Mesenchymal stem cell (in vitro differentiated cells and primary cell): Measurements from ENCODE around the gene TEAD1.

Source experiments
- DNase-seq: peaks from one replicate; pipeline ENCODE4 v3.0.0-alpha.2; 2013
- H2AFZ ChIP-seq: one replicate; pipeline ENCODE4 v1.6.1; 2013; ENCODE audit warnings: low read depth, mild to moderate bottlenecking, control low read depth, inconsistent platforms, low read length, moderate library complexity
- H2AK5ac ChIP-seq: 2 replicates; pipeline ENCODE4 v1.6.1; 2013; ENCODE audit warnings: low read length, moderate library complexity, mild to moderate bottlenecking, inconsistent platforms; ENCODE audit not compliant: severe bottlenecking
- H2BK120ac ChIP-seq: one replicate; pipeline ENCODE4 v1.6.1; 2013; ENCODE audit warnings: low read depth, mild to moderate bottlenecking, inconsistent platforms, low read length, moderate library complexity
- H2BK12ac ChIP-seq, 2 experiments: one replicate each; pipeline ENCODE4 v1.6.1; 2013; ENCODE audit warnings: inconsistent platforms in 2 of 2, low read length in 2 of 2, mild to moderate bottlenecking in 2 of 2, moderate library complexity in 2 of 2, control low read depth in 1 of 2
- H2BK15ac ChIP-seq: one replicate; pipeline ENCODE4 v1.6.1; 2013; ENCODE audit warnings: mild to moderate bottlenecking, low read depth, inconsistent platforms; ENCODE audit not compliant: poor library complexity, severe bottlenecking
- H2BK5ac ChIP-seq: 2 replicates; pipeline ENCODE4 v1.6.1; 2013; ENCODE audit warnings: low read depth, mild to moderate bottlenecking, low read length, control low read depth, inconsistent platforms; ENCODE audit not compliant: poor library complexity, severe bottlenecking
- H3K14ac ChIP-seq, 2 experiments: one replicate each; pipeline ENCODE4 v1.6.1; 2013; ENCODE audit warnings: inconsistent platforms in 2 of 2, low read length in 2 of 2, control low read depth in 1 of 2, mild to moderate bottlenecking in 1 of 2, moderate library complexity in 1 of 2
- H3K18ac ChIP-seq, 2 experiments: one replicate each; pipeline ENCODE4 v1.6.1; 2013; ENCODE audit warnings: inconsistent platforms in 2 of 2, low read length in 2 of 2, control low read depth in 1 of 2, low read depth in 1 of 2, mild to moderate bottlenecking in 1 of 2
- H3K23ac ChIP-seq, 2 experiments: one replicate each; pipeline ENCODE4 v1.6.1; 2013; ENCODE audit warnings: inconsistent platforms in 2 of 2, low read length in 2 of 2, mild to moderate bottlenecking in 2 of 2, moderate library complexity in 2 of 2, control low read depth in 1 of 2
- H3K27ac ChIP-seq: 2 replicates; pipeline ENCODE4 v1.5.1; 2013; ENCODE audit warnings: mild to moderate bottlenecking, moderate library complexity, low read length, control low read depth, inconsistent platforms; ENCODE audit not compliant: poor library complexity, severe bottlenecking
- H3K27me3 ChIP-seq, 2 experiments: 2 replicates each; pipeline versions ENCODE4 v1.6.1 to v1.7.0; 2013; ENCODE audit warnings: low read length in 2 of 2, mild to moderate bottlenecking in 2 of 2, moderate library complexity in 2 of 2, control low read depth in 1 of 2, inconsistent platforms in 1 of 2; ENCODE audit not compliant: control insufficient read depth in 1 of 2, insufficient read depth in 1 of 2
- H3K36me3 ChIP-seq, 2 experiments: 2 replicates each; pipeline versions ENCODE4 v1.6.1 to v1.7.0; 2013; ENCODE audit warnings: low read length in 2 of 2, control low read depth in 1 of 2, inconsistent platforms in 1 of 2, low read depth in 1 of 2, mild to moderate bottlenecking in 1 of 2; ENCODE audit not compliant: insufficient read depth in 2 of 2, control insufficient read depth in 1 of 2
- H3K4ac ChIP-seq, 2 experiments: one replicate each; pipeline ENCODE4 v1.6.1; 2013; ENCODE audit warnings: inconsistent platforms in 2 of 2, low read length in 2 of 2, mild to moderate bottlenecking in 2 of 2, moderate library complexity in 2 of 2, control low read depth in 1 of 2, low read depth in 1 of 2
- H3K4me1 ChIP-seq: 2 replicates; pipeline ENCODE4 v1.6.1; 2013; ENCODE audit warnings: low read depth, low read length, control low read depth; ENCODE audit not compliant: control insufficient read depth, insufficient read depth
- H3K4me2 ChIP-seq: 2 replicates; pipeline ENCODE4 v1.6.1; 2013; ENCODE audit warnings: low read length, mild to moderate bottlenecking, inconsistent platforms; ENCODE audit not compliant: poor library complexity, severe bottlenecking
- H3K4me3 ChIP-seq, 2 experiments: 2 replicates each; pipeline versions ENCODE4 v1.5.1 to v1.7.0; 2013; ENCODE audit warnings: low read length in 2 of 2, mild to moderate bottlenecking in 2 of 2, control low read depth in 1 of 2, low read depth in 1 of 2; ENCODE audit not compliant: insufficient read depth in 1 of 2
- H3K79me1 ChIP-seq: replicated peaks from 2 replicates; pipeline ENCODE4 v1.6.1; 2013; ENCODE audit warnings: mild to moderate bottlenecking, control low read depth, low read length, inconsistent platforms; ENCODE audit not compliant: poor library complexity, severe bottlenecking
- H3K9ac ChIP-seq: 2 replicates; pipeline ENCODE4 v1.7.0; 2013; ENCODE audit warnings: mild to moderate bottlenecking, low read length, moderate library complexity
- H3K9me3 ChIP-seq: 2 replicates; pipeline ENCODE4 v1.7.0; 2013; ENCODE audit warnings: mild to moderate bottlenecking, low read length; ENCODE audit not compliant: control insufficient read depth
- H4K8ac ChIP-seq: one replicate; pipeline ENCODE4 v1.6.1; 2013; ENCODE audit warnings: inconsistent platforms, mild to moderate bottlenecking, low read length, moderate library complexity
- H4K91ac ChIP-seq: one replicate; pipeline ENCODE4 v1.6.1; 2013; ENCODE audit warnings: mild to moderate bottlenecking, low read length, inconsistent platforms
- WGBS: methylation state at CpG from one replicate; pipeline ENCODE4 v1.1.7; 2013; ENCODE audit warnings: mixed read lengths; 5-methylcytosine and 5-hydroxymethylcytosine counted together

Gene TEAD1

GRCh38 chr11:12854829-12855228 is 180.6 kb downstream of the TEAD1 start:
- H3K4ac ChIP-seq, result no peak overlapping the region
- peak overlapping the region; percentile 80 for H3K27ac ChIP-seq
- H3K4me2 ChIP-seq, result no peak overlapping the region
- DNase-seq, result no peak
- H3K79me1 ChIP-seq, result peaks cover 17% of the 10 kb centered on the region
- no peak overlapping the region for H2BK15ac ChIP-seq
- H3K4me3 ChIP-seq, result no peak overlapping the region
- H2BK12ac ChIP-seq, result peak overlapping the region in 1 of 2 experiments; percentile 32
- no peak overlapping the region for H3K18ac ChIP-seq
- H4K8ac ChIP-seq, result no peak overlapping the region
- WGBS, result 100% methylated on average over 1 of the region's 3 CpGs
- no peaks in the 10 kb centered on the region for H3K9me3 ChIP-seq
- no peak overlapping the region for H2AK5ac ChIP-seq
- H3K23ac ChIP-seq, result no peak overlapping the region
- H3K14ac ChIP-seq, result no peak overlapping the region
- H4K91ac ChIP-seq, result no peak overlapping the region
- H2AFZ ChIP-seq, result no peak overlapping the region
- H2BK5ac ChIP-seq, result no peak overlapping the region
- peaks cover 20% of the 10 kb centered on the region for H3K4me1 ChIP-seq
- H3K36me3 ChIP-seq, result peaks cover 10 to 11% of the 10 kb centered on the region in 2 experiments
- H3K27me3 ChIP-seq, result no peaks in the 10 kb centered on the region
- no peak overlapping the region for H3K9ac ChIP-seq
- H2BK120ac ChIP-seq, result no peak overlapping the region

DNA sequence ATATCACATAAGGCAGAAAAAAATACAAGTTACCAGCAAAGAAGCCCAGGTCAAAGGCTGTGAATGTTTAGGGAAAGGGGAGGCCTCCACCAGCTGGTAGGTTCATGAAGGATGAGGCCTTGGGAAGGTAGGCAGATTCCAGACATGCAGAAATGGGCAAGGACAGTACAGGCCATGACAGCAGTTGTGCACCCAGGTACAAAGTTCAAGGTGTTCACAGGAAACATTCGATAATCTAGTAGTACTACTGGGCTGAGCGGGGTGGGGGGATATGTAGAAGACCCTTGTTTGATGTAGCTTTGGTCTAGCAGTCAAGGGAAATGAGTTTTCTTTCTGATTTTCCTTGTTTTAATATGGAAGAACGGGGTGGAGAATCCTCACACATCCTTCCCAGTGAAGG is 182.1 kb downstream of the TEAD1 start:
- Histone ChIP-seq H3K27me3 (no peaks in the 10 kb centered on the region), H2BK12ac (no peak overlapping the region), H2AK5ac (peak overlapping the region; percentile 31), H3K4me3 (no peak overlapping the region), H3K18ac (peak overlapping the region in 1 of 2 experiments; percentile 25), H3K36me3 (peaks cover 8 to 10% of the 10 kb centered on the region in 2 experiments), H3K4me2 (no peak overlapping the region), H3K27ac (no peak overlapping the region), H3K23ac (no peak overlapping the region), H4K8ac (peak overlapping the region; percentile 36), H2BK5ac (no peak overlapping the region), H2AFZ (no peak overlapping the region), H3K4ac (no peak overlapping the region), H3K14ac (no peak overlapping the region), H3K9me3 (no peaks in the 10 kb centered on the region), H3K79me1 (peaks cover 20% of the 10 kb centered on the region), H3K4me1 (peaks cover 20% of the 10 kb centered on the region), H3K9ac (no peak overlapping the region), H2BK15ac (no peak overlapping the region), H4K91ac (no peak overlapping the region), H2BK120ac (no peak overlapping the region)
- DNase-seq, result no peak
- WGBS, result 97% methylated on average over 3 of the region's 3 CpGs

DNA sequence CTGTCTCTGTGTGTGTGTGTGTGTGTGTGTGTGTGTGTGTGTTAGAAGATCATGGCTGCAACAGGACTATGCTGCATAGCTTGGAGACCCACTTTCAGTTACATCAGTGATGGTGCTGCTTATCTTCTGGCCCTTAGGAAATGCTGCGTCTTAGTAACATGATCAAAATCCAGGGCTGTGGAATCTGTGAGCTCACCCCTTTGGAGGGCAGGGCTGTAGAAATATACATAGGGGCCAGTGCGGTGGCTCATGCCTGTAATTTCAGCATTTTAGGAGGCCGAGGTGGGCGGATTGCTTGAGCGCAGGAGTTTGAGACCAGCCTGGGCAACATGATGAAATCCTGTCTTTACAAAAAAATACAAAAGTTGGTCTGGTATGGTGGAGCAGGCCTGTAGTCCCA is 183.4 kb downstream of the TEAD1 start:
- no peak overlapping the region for H3K27ac ChIP-seq
- no peak overlapping the region for H2BK120ac ChIP-seq
- H2BK12ac ChIP-seq, result no peak overlapping the region
- peak overlapping the region; percentile 24 for H4K8ac ChIP-seq
- H3K23ac ChIP-seq, result no peak overlapping the region
- no peak overlapping the region for H3K4me2 ChIP-seq
- H3K9me3 ChIP-seq, result no peaks in the 10 kb centered on the region
- no peak overlapping the region for H3K9ac ChIP-seq
- H2AK5ac ChIP-seq, result no peak overlapping the region
- peaks cover 19% of the 10 kb centered on the region for H3K4me1 ChIP-seq
- no peak overlapping the region for H3K4ac ChIP-seq
- no peaks in the 10 kb centered on the region for H3K27me3 ChIP-seq
- WGBS, result 96% methylated on average over 5 of the region's 5 CpGs
- H3K79me1 ChIP-seq, result peaks cover 24% of the 10 kb centered on the region
- peaks cover 8% of the 10 kb centered on the region in 2 experiments for H3K36me3 ChIP-seq
- H3K14ac ChIP-seq, result no peak overlapping the region
- H3K18ac ChIP-seq, result peak overlapping the region in 1 of 2 experiments; percentile 39
- no peak overlapping the region for H2AFZ ChIP-seq
- H4K91ac ChIP-seq, result no peak overlapping the region
- no peak overlapping the region for H2BK5ac ChIP-seq
- no peak overlapping the region for H3K4me3 ChIP-seq
- no peak for DNase-seq
- H2BK15ac ChIP-seq, result no peak overlapping the region

- Histone ChIP-seq H2AFZ (no peak overlapping the region), H3K9me3 (no peaks in the 10 kb centered on the region), H2BK120ac (no peak overlapping the region), H3K4me2 (no peak overlapping the region), H3K18ac (no peak overlapping the region), H4K91ac (no peak overlapping the region), H3K14ac (no peak overlapping the region), H2BK15ac (no peak overlapping the region), H3K4me1 (peaks cover 15% of the 10 kb centered on the region), H3K27ac (no peak overlapping the region), H3K4ac (no peak overlapping the region), H4K8ac (no peak overlapping the region), H2AK5ac (no peak overlapping the region), H3K27me3 (no peaks in the 10 kb centered on the region), H3K79me1 (peaks cover 21% of the 10 kb centered on the region), H3K23ac (no peak overlapping the region), H3K9ac (no peak overlapping the region), H2BK12ac (no peak overlapping the region), H3K4me3 (no peak overlapping the region), H3K36me3 (peaks cover 5 to 20% of the 10 kb centered on the region in 2 experiments), H2BK5ac (no peak overlapping the region)
- DNase-seq, result peak; percentile 10
- 97% methylated on average over 3 of the region's 3 CpGs for WGBS
Measured at GRCh38 chr11:12859872-12860657, 185.8 kb downstream of the TEAD1 start.
